Superior temporal gyrus (tissue), 1 donor: Measurements from ENCODE around the gene CRYZ.
"Not testable (repeated sequence)": the region's sequence is repeated elsewhere in the genome, so short reads cannot be mapped to it uniquely, and the experiment has no call there.

Experiments used
- DNase-seq: peaks from one replicate; pipeline ENCODE4 v3.0.0-alpha.2; 2016; ENCODE audit errors: extremely low spot score

The CRYZ gene

GRCh38 chr1:74681449-74681848 is 51.4 kb downstream of the CRYZ start:
- DNase-seq: no peak

GRCh38 chr1:74681001-74681400 is 51.8 kb downstream of the CRYZ start:
- no peak for DNase-seq

- no peak for DNase-seq
Observed at GRCh38 chr1:74679811-74680210, 53.0 kb downstream of the CRYZ start.

GRCh38 chr1:74677926-74678325 is 54.9 kb downstream of the CRYZ start:
- no peak for DNase-seq

- no peak for DNase-seq
Observed at GRCh38 chr1:74674278-74675048, 58.4 kb downstream of the CRYZ start.

GRCh38 chr1:74673351-74674111 is 59.3 kb downstream of the CRYZ start, which contains the start of gene ERICH3:
Gene ERICH3 (minus strand): TSS chr1:74673792. CDS start chr1:74673519, 273 bp downstream.
- peak; percentile 53 for DNase-seq

- not testable (repeated sequence) for DNase-seq
Observed at GRCh38 chr1:74670866-74671265, 62.0 kb downstream of the CRYZ start.
